ENCODE data around the gene THSD7A.

THSD7A gene

DNA sequence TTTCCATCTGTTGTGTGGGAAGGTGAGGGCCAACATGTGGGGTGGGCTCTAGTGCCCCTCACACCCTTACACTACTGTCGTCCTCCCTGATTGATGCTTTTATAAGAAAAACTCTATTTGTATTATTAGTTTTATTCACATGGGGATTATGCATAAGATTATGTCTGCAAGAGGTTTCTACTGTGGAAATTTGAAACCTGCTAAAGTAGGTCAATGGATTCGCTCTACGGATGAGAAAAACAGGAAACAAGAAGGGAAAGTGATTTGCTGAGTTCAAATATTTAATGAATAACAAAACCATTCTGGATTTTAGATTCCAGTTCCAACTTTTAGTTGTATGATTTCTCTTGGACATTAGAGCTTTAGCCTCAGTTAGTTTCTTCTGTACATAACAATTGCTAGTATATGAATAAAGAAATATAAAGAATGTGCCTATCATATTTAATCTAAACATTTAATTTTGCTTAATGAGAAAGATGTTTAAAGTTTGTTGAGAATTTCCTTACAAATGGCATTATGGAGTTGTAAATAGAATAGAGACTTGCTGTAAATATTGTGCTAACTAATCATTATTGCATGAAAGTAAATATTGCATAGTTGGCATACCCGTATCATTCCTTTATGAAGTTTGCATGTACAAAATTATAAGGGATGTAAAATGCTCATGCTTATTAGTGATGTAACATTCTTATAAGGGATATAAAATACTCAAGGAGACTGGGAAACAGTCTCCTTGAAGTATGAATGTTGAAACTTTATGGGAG lies 193.8 kb downstream of the THSD7A start:
- no peak for DNase-seq (ENCODE audit: low read depth)

DNA sequence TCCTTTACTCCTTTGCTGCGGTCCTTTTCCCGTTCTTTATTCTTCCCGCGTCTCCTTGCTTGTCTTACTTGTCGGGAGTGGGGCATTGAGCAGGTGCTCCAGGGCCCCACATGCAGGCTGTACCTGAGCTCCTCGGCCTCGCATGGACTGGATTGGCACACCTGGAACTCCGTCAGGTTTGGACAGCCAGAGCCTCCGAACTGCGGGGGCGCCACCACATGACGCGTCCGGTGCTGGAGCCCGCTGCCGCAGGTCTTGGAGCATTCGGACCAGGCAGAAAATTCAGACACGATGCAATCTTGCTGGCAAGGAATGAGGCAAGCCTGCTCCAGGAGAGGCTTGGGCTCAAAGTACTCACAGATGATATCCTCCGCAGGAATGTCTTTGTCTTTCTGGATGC lies 195.7 kb downstream of the THSD7A start:
- no peak for DNase-seq (ENCODE audit: low read depth)

DNA sequence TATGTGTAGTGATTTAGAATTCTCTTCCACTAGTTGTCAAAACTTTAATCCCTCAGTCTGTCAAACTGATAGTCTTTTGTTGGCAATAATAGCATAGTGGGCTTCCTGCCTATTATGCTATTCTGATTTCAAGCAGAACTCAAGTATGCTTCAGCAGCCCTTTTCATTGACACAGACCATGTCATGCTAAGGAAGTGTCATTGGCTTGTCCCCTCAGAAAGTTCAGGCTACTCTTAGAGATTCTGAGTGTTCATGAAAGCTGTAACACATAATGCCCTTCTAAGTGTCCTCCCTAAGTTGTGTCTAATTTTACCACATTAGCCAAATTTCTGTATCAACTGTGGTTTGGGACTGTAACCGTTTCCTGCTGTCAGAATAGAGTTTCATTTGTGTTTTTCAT lies 198.7 kb downstream of the THSD7A start:
- no peak for DNase-seq (ENCODE audit: low read depth)

DNA sequence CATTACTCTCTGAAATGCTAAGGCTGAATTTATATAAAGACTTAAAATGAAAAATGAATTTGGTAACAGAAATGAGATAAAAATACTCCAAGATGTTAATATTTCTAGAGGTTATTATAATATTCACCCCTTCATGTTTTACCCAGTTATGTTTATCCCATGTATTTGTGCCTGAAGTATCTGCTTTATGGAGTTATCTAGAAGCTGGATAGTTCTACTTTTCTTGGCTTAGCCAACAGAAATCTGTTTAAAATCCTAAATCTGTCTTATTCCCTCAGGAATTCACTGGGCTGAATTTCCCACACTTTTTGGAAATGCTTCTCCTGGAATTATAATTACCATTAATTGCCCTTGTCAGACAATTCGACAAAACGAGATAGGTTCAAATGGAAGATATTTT lies 201.6 kb downstream of the THSD7A start:
- DNase-seq (ENCODE audit: low read depth): no peak

GRCh38 chr7:11625669-11626068 lies 206.3 kb downstream of the THSD7A start:
- DNase-seq (ENCODE audit: low read depth): no peak

- no peak for DNase-seq (ENCODE audit: low read depth)
Observed at GRCh38 chr7:11623093-11623678, 208.8 kb downstream of the THSD7A start.

DNA sequence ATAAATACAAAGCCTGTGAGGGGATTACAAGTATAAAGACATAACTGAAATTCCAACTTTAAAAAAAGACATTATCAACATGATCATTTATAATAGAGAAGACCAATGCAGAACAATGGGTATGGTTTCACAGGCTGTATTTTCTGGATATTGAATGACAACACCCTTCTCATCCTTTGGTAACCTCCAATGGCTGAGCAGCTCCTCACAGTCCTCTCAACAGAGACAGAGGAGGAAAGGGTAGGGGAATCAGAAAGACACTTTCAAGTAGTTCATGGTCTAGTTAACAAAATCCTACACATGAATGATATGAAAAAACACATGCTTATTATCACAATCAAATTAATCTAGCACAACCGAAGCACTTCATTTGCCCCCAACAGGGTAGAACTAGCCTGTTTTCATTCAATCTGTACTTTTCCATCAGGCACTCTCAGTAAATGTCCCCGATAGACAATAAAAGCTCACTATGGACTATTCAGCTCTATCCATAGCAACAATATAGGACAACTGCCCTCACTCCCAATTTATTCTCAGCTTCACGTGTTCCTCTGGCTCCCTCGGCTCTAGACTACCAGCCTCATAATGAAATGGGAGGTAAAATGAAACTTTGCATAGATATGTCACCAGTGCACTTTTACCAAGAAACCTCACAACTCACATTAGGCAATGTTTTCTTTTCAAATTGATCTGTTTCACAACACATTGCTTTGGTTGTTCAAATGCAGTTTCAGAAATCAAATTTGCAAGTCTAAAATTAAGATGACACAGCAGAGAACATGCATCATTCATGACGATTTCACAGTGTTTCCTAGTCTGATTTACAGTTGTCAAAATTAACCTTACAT lies 211.4 kb downstream of the THSD7A start:
- no peak for DNase-seq (ENCODE audit: low read depth)

- no peak for DNase-seq (ENCODE audit: low read depth)
Observed at GRCh38 chr7:11616466-11616865, 215.5 kb downstream of the THSD7A start.

DNA sequence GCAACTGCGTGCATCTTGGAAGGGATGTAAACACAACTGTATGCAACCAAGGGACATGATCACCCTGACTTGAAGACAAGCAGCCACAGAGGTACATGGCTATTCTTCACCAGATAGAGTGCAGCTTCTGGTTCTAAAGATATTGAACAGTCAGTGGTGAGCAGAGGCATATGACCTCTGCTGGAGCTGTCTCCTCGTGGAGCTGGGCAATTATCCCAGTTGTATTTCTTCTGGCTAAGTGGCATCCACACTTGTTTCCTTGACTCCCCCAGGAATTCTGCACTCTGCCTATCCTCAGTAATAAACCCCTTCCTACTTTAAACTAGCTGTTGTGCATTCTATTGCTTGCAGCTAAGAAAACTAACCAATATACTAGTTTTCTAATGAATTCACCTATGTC lies 216.8 kb downstream of the THSD7A start:
- DNase-seq (ENCODE audit: low read depth): no peak

- no peak for DNase-seq (ENCODE audit: low read depth)
Observed at GRCh38 chr7:11613292-11613930, 218.6 kb downstream of the THSD7A start.

GRCh38 chr7:11612737-11613136 lies 219.3 kb downstream of the THSD7A start:
- no peak for DNase-seq (ENCODE audit: low read depth)

GRCh38 chr7:11609096-11609670 lies 222.8 kb downstream of the THSD7A start:
- no peak for DNase-seq (ENCODE audit: low read depth)

GRCh38 chr7:11607686-11608085 lies 224.3 kb downstream of the THSD7A start:
- DNase-seq (ENCODE audit: low read depth): no peak

- no peak for DNase-seq (ENCODE audit: low read depth)
Observed at GRCh38 chr7:11605749-11606148, 226.2 kb downstream of the THSD7A start.

GRCh38 chr7:11604505-11604904 lies 227.5 kb downstream of the THSD7A start:
- DNase-seq (ENCODE audit: low read depth): no peak

- no peak for DNase-seq (ENCODE audit: low read depth)
Observed at GRCh38 chr7:11601761-11602160, 230.2 kb downstream of the THSD7A start.

- no peak for DNase-seq (ENCODE audit: low read depth)
Observed at GRCh38 chr7:11593322-11593721, 238.7 kb downstream of the THSD7A start.

GRCh38 chr7:11592699-11593098 lies 239.3 kb downstream of the THSD7A start:
- no peak for DNase-seq (ENCODE audit: low read depth)

GRCh38 chr7:11591943-11592342 lies 240.1 kb downstream of the THSD7A start:
- no peak for DNase-seq (ENCODE audit: low read depth)

- DNase-seq (ENCODE audit: low read depth): no peak
Observed at GRCh38 chr7:11591055-11591633, 240.9 kb downstream of the THSD7A start.

GRCh38 chr7:11589251-11589650 lies 242.7 kb downstream of the THSD7A start:
- DNase-seq (ENCODE audit: low read depth): no peak

GRCh38 chr7:11587814-11588213 lies 244.2 kb downstream of the THSD7A start:
- no peak for DNase-seq (ENCODE audit: low read depth)

Data from stimulated activated CD8-positive, alpha-beta memory T cell treated with anti-CD3 and anti-CD28 coated beads, Interleukin-12 subunit alpha, Interleukin-12 subunit beta, amount 100 ng/mL, for 4 hours (primary cell).